ENCODE data around the gene RUVBL1.

RUVBL1 gene

GRCh38 chr3:128056258-128056657 lies 67.4 kb downstream of the RUVBL1 start:
- H3K9me3 ChIP-seq (ENCODE audit: control insufficient read depth, insufficient read depth, low read length) = no peaks in the 10 kb centered on the region
- no peak overlapping the region for H3K4me2 ChIP-seq (ENCODE audit: low read length)
- no peak overlapping the region for H3K27ac ChIP-seq (ENCODE audit: low read depth, low read length)
- H3K79me2 ChIP-seq (ENCODE audit: control insufficient read depth, low read length) = peaks cover 55% of the 10 kb centered on the region
- no peaks in the 10 kb centered on the region for H3K27me3 ChIP-seq (ENCODE audit: control insufficient read depth, low read length)
- H3K4me3 ChIP-seq (ENCODE audit: low read length) = no peak overlapping the region
- H4K20me1 ChIP-seq (ENCODE audit: control insufficient read depth, insufficient read depth, low read depth, low read length) = peaks cover 8% of the 10 kb centered on the region; the same call in 1 of the 2 replicates
- H3K36me3 ChIP-seq (ENCODE audit: control insufficient read depth, low read length) = peaks cover 84% of the 10 kb centered on the region
- no peak for TF ChIP-seq CTCF (IDR thresholded peaks at IDR 0.05; ENCODE audit: low read depth, low read length, poor library complexity, severe bottlenecking)
- TF ChIP-seq EZH2phosphoT487 (IDR thresholded peaks at IDR 0.05; ENCODE audit: borderline replicate concordance, low read length) = no peak
- H3F3A ChIP-seq (ENCODE audit: control insufficient read depth, insufficient read depth) = no peaks in the 10 kb centered on the region; the same call in 1 of the 2 replicates
- H3K9me2 ChIP-seq (replicated peaks; ENCODE audit: control insufficient read depth, low read length) = no peaks in the 10 kb centered on the region
- H3K4me1 ChIP-seq (ENCODE audit: control insufficient read depth, low read length) = peaks cover 28% of the 10 kb centered on the region

DNA sequence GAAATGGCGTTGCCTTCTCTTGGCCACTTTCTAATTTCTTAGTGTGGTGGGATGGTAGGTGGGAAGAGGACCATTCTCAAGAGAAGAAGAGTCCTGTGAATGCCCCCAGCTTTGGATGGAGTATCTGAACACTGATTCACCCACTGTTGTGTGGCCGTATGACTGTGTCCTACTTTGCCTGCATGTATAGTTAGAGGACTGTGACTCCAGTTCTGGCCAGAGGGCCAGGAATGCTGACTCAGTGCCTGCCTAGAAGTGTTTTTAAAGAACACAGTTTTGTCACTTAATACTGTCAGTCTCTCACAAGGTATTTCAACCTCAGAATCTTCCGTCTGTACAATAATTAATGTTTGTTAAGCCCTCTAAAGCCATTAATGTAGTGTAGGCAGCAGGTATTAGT lies 69.2 kb downstream of the RUVBL1 start:
- no peaks in the 10 kb centered on the region for H3K27me3 ChIP-seq (ENCODE audit: control insufficient read depth, low read length)
- H3K9me2 ChIP-seq (replicated peaks; ENCODE audit: control insufficient read depth, low read length) = no peaks in the 10 kb centered on the region
- TF ChIP-seq CTCF (IDR thresholded peaks at IDR 0.05; ENCODE audit: low read depth, low read length, poor library complexity, severe bottlenecking) = no peak
- no peak for TF ChIP-seq EZH2phosphoT487 (IDR thresholded peaks at IDR 0.05; ENCODE audit: borderline replicate concordance, low read length)
- H3F3A ChIP-seq (ENCODE audit: control insufficient read depth, insufficient read depth) = no peaks in the 10 kb centered on the region; the same call in 1 of the 2 replicates
- H3K4me2 ChIP-seq (ENCODE audit: low read length) = peak overlapping the region; percentile 74
- H3K9me3 ChIP-seq (ENCODE audit: control insufficient read depth, insufficient read depth, low read length) = no peaks in the 10 kb centered on the region
- peaks cover 8% of the 10 kb centered on the region; the same call in 1 of the 2 replicates for H4K20me1 ChIP-seq (ENCODE audit: control insufficient read depth, insufficient read depth, low read depth, low read length)
- H3K4me3 ChIP-seq (ENCODE audit: low read length) = peak overlapping the region; percentile 94
- peaks cover 59% of the 10 kb centered on the region for H3K79me2 ChIP-seq (ENCODE audit: control insufficient read depth, low read length)
- H3K27ac ChIP-seq (ENCODE audit: low read depth, low read length) = no peak overlapping the region
- H3K4me1 ChIP-seq (ENCODE audit: control insufficient read depth, low read length) = peaks cover 33% of the 10 kb centered on the region
- peaks cover 65% of the 10 kb centered on the region for H3K36me3 ChIP-seq (ENCODE audit: control insufficient read depth, low read length)

DNA sequence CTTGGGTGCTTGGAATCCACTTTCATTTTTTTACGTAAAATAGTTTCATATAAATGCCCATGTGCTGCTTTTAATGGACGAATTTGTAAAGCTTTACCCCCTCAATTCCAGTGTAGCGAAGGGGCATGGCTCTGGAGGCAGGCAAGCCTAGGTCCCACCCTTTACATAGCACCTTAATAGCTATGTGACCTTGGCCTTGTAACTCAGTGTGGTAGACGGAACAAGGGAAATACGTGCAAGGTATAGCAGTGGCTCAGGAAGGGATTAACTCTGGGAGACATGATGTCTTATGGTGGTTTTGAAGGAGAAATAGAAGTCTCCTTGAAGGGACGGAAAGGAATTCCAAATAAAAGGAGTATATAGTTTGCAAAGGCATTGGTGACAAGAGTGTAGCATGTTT lies 70.0 kb downstream of the RUVBL1 start:
- H3K4me2 ChIP-seq (ENCODE audit: low read length) = peak overlapping the region; percentile 74
- peak overlapping the region; percentile 94 for H3K4me3 ChIP-seq (ENCODE audit: low read length)
- peaks cover 59% of the 10 kb centered on the region for H3K79me2 ChIP-seq (ENCODE audit: control insufficient read depth, low read length)
- no peaks in the 10 kb centered on the region for H3K27me3 ChIP-seq (ENCODE audit: control insufficient read depth, low read length)
- no peaks in the 10 kb centered on the region for H3K9me2 ChIP-seq (replicated peaks; ENCODE audit: control insufficient read depth, low read length)
- H3K9me3 ChIP-seq (ENCODE audit: control insufficient read depth, insufficient read depth, low read length) = no peaks in the 10 kb centered on the region
- H3K27ac ChIP-seq (ENCODE audit: low read depth, low read length) = no peak overlapping the region
- H3F3A ChIP-seq (ENCODE audit: control insufficient read depth, insufficient read depth) = peaks cover 5% of the 10 kb centered on the region
- TF ChIP-seq CTCF (IDR thresholded peaks at IDR 0.05; ENCODE audit: low read depth, low read length, poor library complexity, severe bottlenecking) (no peak), EZH2phosphoT487 (IDR thresholded peaks at IDR 0.05; ENCODE audit: borderline replicate concordance, low read length) (no peak)
- H3K36me3 ChIP-seq (ENCODE audit: control insufficient read depth, low read length) = peaks cover 57% of the 10 kb centered on the region
- peaks cover 36% of the 10 kb centered on the region for H3K4me1 ChIP-seq (ENCODE audit: control insufficient read depth, low read length)
- H4K20me1 ChIP-seq (ENCODE audit: control insufficient read depth, insufficient read depth, low read depth, low read length) = peaks cover 8% of the 10 kb centered on the region; the same call in 1 of the 2 replicates

Data from DOHH2 (cell line).